PC-3 (cell line): ENCODE results near the gene SLC26A8. TPM values are rescaled to one million over a fixed set of nuclear protein-coding genes. Genes with fewer than 3 reads are reported as not detected.
"Not testable (repeated sequence)": the region's sequence is repeated elsewhere in the genome, so short reads cannot be mapped to it uniquely, and the experiment has no call there.

Source experiments
- ATAC-seq: fragments of 200-7000 bp; cut with Tn5 transposase; 2 replicates; pipeline ENCODE4 v1.9.1; 2020; ENCODE audit warnings: mild to moderate bottlenecking, moderate library complexity
- BruUV-seq: library from RNA; stranded (reverse); fragments of 400-500 nt; replicated peaks from 2 replicates; lab custom pipeline; 2021; lab: Mats Ljungman, UMichigan
- CTCF ChIA-PET: fragments of 300-600 bp; sonication (Branson Sonifier 250); formaldehyde crosslinking; loops from one replicate; lab custom pipeline; 2022; ENCODE audit warnings: antibody characterized with exemption; lab: Charles Lee
- POLR2A ChIA-PET: fragments of 300-600 bp; sonication (Branson Sonifier 250); formaldehyde crosslinking; loops from one replicate; lab custom pipeline; 2022; ENCODE audit warnings: antibody characterized with exemption; ENCODE audit not compliant: unreplicated experiment; lab: Charles Lee
- DNase-seq: peaks from one replicate; pipeline ENCODE4 v3.0.0-alpha.2; 2015
- H2AFZ ChIP-seq: fragments of 300-600 bp; sonication (generic); 2 replicates; pipeline ENCODE4 v1.6.0; 2016; ENCODE audit warnings: antibody characterized with exemption, low read length
- H3F3A ChIP-seq: fragments of 300-600 bp; sonication (generic); one replicate; pipeline ENCODE4 v1.6.0; 2017; ENCODE audit warnings: antibody characterized with exemption, low read length, control low read depth, mild to moderate bottlenecking; ENCODE audit not compliant: unreplicated experiment
- H3K27ac ChIP-seq: fragments of 300-600 bp; sonication (generic); 2 replicates; pipeline ENCODE4 v1.5.1; 2016; ENCODE audit warnings: mild to moderate bottlenecking, low read length
- H3K27me3 ChIP-seq: fragments of 300-600 bp; sonication (generic); 2 replicates; pipeline ENCODE4 v1.6.1; 2016; ENCODE audit warnings: low read length, mixed read lengths
- H3K36me3 ChIP-seq: fragments of 300-600 bp; sonication (generic); 2 replicates; pipeline ENCODE4 v1.6.1; 2016; ENCODE audit warnings: low read depth, mixed run types, low read length, mixed read lengths
- H3K4me1 ChIP-seq: fragments of 300-600 bp; sonication (generic); 2 replicates; pipeline ENCODE4 v1.5.1; 2016; ENCODE audit warnings: low read length; ENCODE audit not compliant: insufficient read depth
- H3K4me2 ChIP-seq: fragments of 300-600 bp; sonication (generic); 2 replicates; pipeline ENCODE4 v1.6.0; 2016; ENCODE audit warnings: low read length
- H3K4me3 ChIP-seq: fragments of 300-600 bp; sonication (generic); 2 replicates; pipeline ENCODE4 v1.5.1; 2016; ENCODE audit warnings: mild to moderate bottlenecking, low read length, mixed read lengths
- H3K79me2 ChIP-seq: fragments of 300-600 bp; sonication (generic); 2 replicates; pipeline ENCODE4 v1.6.1; 2017; ENCODE audit warnings: low read length, mixed read lengths
- H3K9ac ChIP-seq: fragments of 300-600 bp; sonication (generic); 2 replicates; pipeline ENCODE4 v1.6.0; 2016; ENCODE audit warnings: mild to moderate bottlenecking, low read length
- H3K9me2 ChIP-seq: fragments of 300-600 bp; sonication (generic); replicated peaks from 2 replicates; pipeline ENCODE4 v1.6.1; 2016; ENCODE audit warnings: mixed run types, low read length, mixed read lengths
- H3K9me3 ChIP-seq: fragments of 300-600 bp; sonication (generic); 2 replicates; pipeline ENCODE4 v1.6.1; 2016; ENCODE audit warnings: low read length, mixed read lengths
- H4K20me1 ChIP-seq: fragments of 300-600 bp; sonication (generic); 2 replicates; pipeline ENCODE4 v1.6.1; 2016; ENCODE audit warnings: low read length, mixed read lengths
- EZH2 ChIP-seq: fragments of 300-600 bp; sonication (generic); IDR thresholded peaks from one replicate; pipeline ENCODE4 v1.6.1; 2017; ENCODE audit warnings: antibody characterized with exemption, mild to moderate bottlenecking, low read length; ENCODE audit not compliant: unreplicated experiment
- EZH2phosphoT487 ChIP-seq: fragments of 300-600 bp; sonication (generic); IDR thresholded peaks from 2 replicates; pipeline ENCODE4 v1.6.1; 2018; ENCODE audit warnings: mild to moderate bottlenecking, antibody characterized with exemption, low read length, borderline replicate concordance
- intact Hi-C: fragments of 100-400 bp; cut with micrococcal nuclease; formaldehyde crosslinking; loops from 2 replicates; pipeline ENCODE4 v1.9.0; 2023
- total RNA-seq: library from RNA; depleted of rRNA; stranded (reverse); fragments of >200 nt; gene quantifications from 2 replicates; pipeline ENCODE4 v1.2.3, GENCODE V29; 2014
- TF ChIP-seq, protein P1 (sequence below): fragments of 300-600 bp; sonication (generic); conservative IDR thresholded peaks from 2 replicates; pipeline ENCODE4 v1.5.1; 2017; ENCODE audit warnings: antibody characterized with exemption, low read depth, mild to moderate bottlenecking, low read length

Gene SLC26A8
- total RNA-seq, 1 experiment from 2014 or later: not detected

DNA sequence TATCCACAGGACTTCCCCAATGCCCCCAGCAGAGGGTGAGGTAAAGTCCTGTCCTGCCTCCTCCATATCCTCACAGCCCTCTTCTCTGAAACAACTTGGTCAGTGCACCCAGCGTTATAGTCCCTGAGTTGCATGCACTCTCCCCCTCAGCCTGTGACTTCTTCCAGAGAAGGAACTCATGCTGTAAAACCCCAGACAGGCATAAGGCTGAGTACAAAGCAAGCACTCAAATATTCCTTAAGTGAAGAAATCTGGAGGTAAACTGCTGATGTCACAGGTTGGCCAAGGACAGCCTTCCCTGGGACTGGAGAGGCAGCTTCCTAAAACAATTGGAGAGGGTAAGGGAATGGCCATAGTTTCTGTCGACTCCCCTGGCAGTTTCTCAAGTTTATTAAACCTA, 90.6 kb downstream of the SLC26A8 start:
- ATAC-seq (no peak), DNase-seq (no peak)
- no peak for TF ChIP-seq EZH2phosphoT487
- TF ChIP-seq EZH2: no peak
- Histone ChIP-seq H3K9me3 (no peaks in the 10 kb centered on the region), H3K27me3 (no peaks in the 10 kb centered on the region), H4K20me1 (no peaks in the 10 kb centered on the region), H3K4me2 (no peak overlapping the region), H3K36me3 (no peaks in the 10 kb centered on the region), H3K27ac (no peak overlapping the region), H3K79me2 (no peaks in the 10 kb centered on the region), H2AFZ (no peak overlapping the region), H3K9me2 (no peaks in the 10 kb centered on the region), H3K4me3 (no peak overlapping the region), H3K9ac (no peak overlapping the region), H3K4me1 (no peaks in the 10 kb centered on the region), H3F3A (no peaks in the 10 kb centered on the region)
- intact Hi-C loops: no loop called here
- no TSS peak for BruUV-seq
- CTCF ChIA-PET: no interaction called here
- POLR2A ChIA-PET: no interaction called here

DNA sequence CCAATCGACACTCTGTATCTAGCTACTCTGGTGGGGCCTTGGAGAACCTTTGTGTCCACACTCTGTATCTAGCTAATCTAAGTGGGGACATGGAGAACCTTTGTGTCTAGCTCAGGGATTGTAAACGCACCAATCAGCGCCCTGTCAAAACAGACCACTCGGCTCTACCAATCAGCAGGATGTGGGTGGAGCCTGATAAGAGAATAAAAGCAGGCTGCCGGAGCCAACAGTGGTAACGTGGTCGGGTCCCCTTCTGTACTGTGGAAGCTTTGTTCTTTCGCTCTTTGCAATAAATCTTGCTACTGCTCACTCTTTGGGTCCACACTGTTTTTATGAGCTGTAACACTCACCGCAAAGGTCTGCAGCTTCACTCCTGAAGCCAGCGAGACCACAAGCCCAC, 92.6 kb downstream of the SLC26A8 start:
- H3K36me3 ChIP-seq, H3K27me3 ChIP-seq, H3K27ac ChIP-seq, H3K4me3 ChIP-seq, H3K4me1 ChIP-seq, CTCF ChIA-PET, H3K4me2 ChIP-seq, POLR2A ChIA-PET, BruUV-seq, H3F3A ChIP-seq, H3K9me2 ChIP-seq, H4K20me1 ChIP-seq, DNase-seq, H2AFZ ChIP-seq, H3K9me3 ChIP-seq, H3K79me2 ChIP-seq, ATAC-seq, H3K9ac ChIP-seq, intact Hi-C loops: not testable (repeated sequence)

DNA sequence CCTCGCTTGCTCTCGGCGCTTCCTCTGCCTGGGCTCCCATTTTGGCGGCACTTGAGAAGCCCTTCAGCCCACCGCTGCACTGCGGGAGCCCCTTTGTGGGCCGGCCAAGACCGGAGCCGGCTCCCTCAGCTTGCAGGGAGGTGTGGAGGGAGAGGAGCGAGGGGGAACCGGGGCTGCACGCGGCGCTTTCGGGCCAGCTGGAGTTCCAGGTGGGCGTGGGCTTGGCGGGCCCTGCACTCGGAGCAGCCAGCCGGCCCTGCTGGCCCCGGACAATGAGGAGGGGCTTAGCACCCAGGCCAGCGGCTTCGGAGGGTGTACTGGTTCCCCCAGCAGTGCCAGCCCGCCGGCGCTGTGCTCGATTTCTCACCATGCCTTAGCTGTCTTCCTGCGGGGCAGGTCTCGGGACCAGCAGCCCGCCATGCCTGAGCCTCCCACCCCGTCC, 93.3 kb downstream of the SLC26A8 start:
- Histone ChIP-seq H3K27ac (no peak overlapping the region), H4K20me1 (no peaks in the 10 kb centered on the region), H3K27me3 (no peaks in the 10 kb centered on the region), H3K9me2 (no peaks in the 10 kb centered on the region), H3K9me3 (no peaks in the 10 kb centered on the region), H3K9ac (no peak overlapping the region), H3K4me1 (no peaks in the 10 kb centered on the region), H3K4me3 (no peak overlapping the region), H3F3A (no peaks in the 10 kb centered on the region), H2AFZ (no peak overlapping the region), H3K4me2 (no peak overlapping the region), H3K79me2 (no peaks in the 10 kb centered on the region), H3K36me3 (no peaks in the 10 kb centered on the region)
- no peak for DNase-seq
- intact Hi-C loops: no loop called here
- TF ChIP-seq EZH2phosphoT487 (no peak), EZH2 (no peak)
- TF ChIP-seq, protein P1, sequence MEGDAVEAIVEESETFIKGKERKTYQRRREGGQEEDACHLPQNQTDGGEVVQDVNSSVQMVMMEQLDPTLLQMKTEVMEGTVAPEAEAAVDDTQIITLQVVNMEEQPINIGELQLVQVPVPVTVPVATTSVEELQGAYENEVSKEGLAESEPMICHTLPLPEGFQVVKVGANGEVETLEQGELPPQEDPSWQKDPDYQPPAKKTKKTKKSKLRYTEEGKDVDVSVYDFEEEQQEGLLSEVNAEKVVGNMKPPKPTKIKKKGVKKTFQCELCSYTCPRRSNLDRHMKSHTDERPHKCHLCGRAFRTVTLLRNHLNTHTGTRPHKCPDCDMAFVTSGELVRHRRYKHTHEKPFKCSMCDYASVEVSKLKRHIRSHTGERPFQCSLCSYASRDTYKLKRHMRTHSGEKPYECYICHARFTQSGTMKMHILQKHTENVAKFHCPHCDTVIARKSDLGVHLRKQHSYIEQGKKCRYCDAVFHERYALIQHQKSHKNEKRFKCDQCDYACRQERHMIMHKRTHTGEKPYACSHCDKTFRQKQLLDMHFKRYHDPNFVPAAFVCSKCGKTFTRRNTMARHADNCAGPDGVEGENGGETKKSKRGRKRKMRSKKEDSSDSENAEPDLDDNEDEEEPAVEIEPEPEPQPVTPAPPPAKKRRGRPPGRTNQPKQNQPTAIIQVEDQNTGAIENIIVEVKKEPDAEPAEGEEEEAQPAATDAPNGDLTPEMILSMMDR: no peak
- BruUV-seq: no TSS peak
- ChIA-PET POLR2A (no interaction called here), CTCF (interaction anchor here (0.6 kb wide), 1 partner anchor 8 kb away, joined by 8 read pairs; no protein-coding TSS in a partner anchor)
- no peak for ATAC-seq

DNA sequence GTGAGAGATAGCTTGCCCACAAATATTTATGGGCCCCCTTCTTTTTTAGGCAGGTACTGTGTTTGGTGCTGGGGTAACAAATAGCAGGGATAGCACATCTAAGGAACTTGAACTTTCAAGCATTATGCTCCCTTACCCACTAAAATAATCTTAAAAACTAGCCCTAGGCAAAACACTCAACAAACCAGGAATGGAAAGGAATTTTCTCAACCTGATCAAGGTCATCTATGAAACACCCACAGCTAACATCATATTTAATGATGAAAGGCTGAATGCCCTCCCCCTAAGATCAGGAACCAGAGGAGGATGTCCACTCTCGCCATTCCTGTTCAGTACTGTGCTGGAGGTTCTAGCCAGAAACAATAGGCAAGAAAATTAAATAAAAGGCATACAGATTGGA, 94.8 kb downstream of the SLC26A8 start:
- H2AFZ ChIP-seq: no peak overlapping the region
- CTCF ChIA-PET: interaction anchor here (0.6 kb wide), 2 partner anchors 20 to 267 kb away, joined by 3 to 4 read pairs; no protein-coding TSS in a partner anchor
- no peaks in the 10 kb centered on the region for H3K4me1 ChIP-seq
- no peaks in the 10 kb centered on the region for H3K9me2 ChIP-seq
- DNase-seq: no peak
- H3K4me3 ChIP-seq: no peak overlapping the region
- no peaks in the 10 kb centered on the region for H3K9me3 ChIP-seq
- no peaks in the 10 kb centered on the region for H3K79me2 ChIP-seq
- no peak for ATAC-seq
- H3K27me3 ChIP-seq: no peaks in the 10 kb centered on the region
- no peak overlapping the region for H3K27ac ChIP-seq
- no peak overlapping the region for H3K9ac ChIP-seq
- intact Hi-C loops: no loop called here
- no peaks in the 10 kb centered on the region for H4K20me1 ChIP-seq
- H3K36me3 ChIP-seq: no peaks in the 10 kb centered on the region
- TF ChIP-seq, protein P1: no peak
- TF ChIP-seq EZH2: no peak
- no peak for TF ChIP-seq EZH2phosphoT487
- H3F3A ChIP-seq: no peaks in the 10 kb centered on the region
- BruUV-seq: no TSS peak
- H3K4me2 ChIP-seq: no peak overlapping the region
- POLR2A ChIA-PET: no interaction called here
